GM18499 (cell line): ENCODE measurements around the gene PIK3CG.
A peak's percentile ranks its signal among the peaks of the same experiment; 100 is the strongest.
"Not testable (repeated sequence)": the region's sequence is repeated elsewhere in the genome, so short reads cannot be mapped to it uniquely, and the experiment has no call there.

Experiments
- ATAC-seq: cut with Tn5 transposase; IDR thresholded peaks from one replicate; pipeline ENCODE4 v1.9.1; 2021; ENCODE audit warnings: moderate number of reproducible peaks; ENCODE audit not compliant: insufficient read depth, unreplicated experiment

Gene PIK3CG

GRCh38 chr7:106881984-106882383 is 16.9 kb downstream of the PIK3CG start:
- ATAC-seq = no peak

GRCh38 chr7:106883456-106884026 is 18.5 kb downstream of the PIK3CG start:
- no peak for ATAC-seq

GRCh38 chr7:106885652-106886051 is 20.6 kb downstream of the PIK3CG start:
- ATAC-seq = no peak

GRCh38 chr7:106887421-106887820 is 22.3 kb downstream of the PIK3CG start:
- ATAC-seq = no peak

GRCh38 chr7:106888204-106888603 is 23.1 kb downstream of the PIK3CG start:
- ATAC-seq = no peak

- ATAC-seq = no peak
Observed at GRCh38 chr7:106890952-106891351, 25.9 kb downstream of the PIK3CG start.

- no peak for ATAC-seq
Observed at GRCh38 chr7:106891548-106892410, 26.7 kb downstream of the PIK3CG start.

- no peak for ATAC-seq
Observed at GRCh38 chr7:106893591-106893990, 28.5 kb downstream of the PIK3CG start.

- peak; percentile 84 for ATAC-seq
Observed at GRCh38 chr7:106895246-106895864, 30.3 kb downstream of the PIK3CG start.

- ATAC-seq = no peak
Observed at GRCh38 chr7:106896231-106896630, 31.1 kb downstream of the PIK3CG start.

- ATAC-seq = not testable (repeated sequence)
Observed at GRCh38 chr7:106897553-106897952, 32.5 kb downstream of the PIK3CG start.

GRCh38 chr7:106898967-106899366 is 33.9 kb downstream of the PIK3CG start:
- ATAC-seq = not testable (repeated sequence)

- ATAC-seq = no peak
Observed at GRCh38 chr7:106901828-106902441, 36.9 kb downstream of the PIK3CG start.

- no peak for ATAC-seq
Observed at GRCh38 chr7:106905734-106906133, 40.7 kb downstream of the PIK3CG start.

- no peak for ATAC-seq
Observed at GRCh38 chr7:106911959-106912358, 46.9 kb downstream of the PIK3CG start.

- no peak for ATAC-seq
Observed at GRCh38 chr7:106914018-106914607, 49.0 kb downstream of the PIK3CG start.

GRCh38 chr7:106915407-106915806 is 50.3 kb downstream of the PIK3CG start:
- ATAC-seq = no peak

- peak; percentile 95 for ATAC-seq
Observed at GRCh38 chr7:106915873-106916272, 50.8 kb downstream of the PIK3CG start.

GRCh38 chr7:106916679-106917078 is 51.6 kb downstream of the PIK3CG start:
- ATAC-seq = no peak

GRCh38 chr7:106918991-106919390 is 53.9 kb downstream of the PIK3CG start:
- ATAC-seq = no peak

- ATAC-seq = not testable (repeated sequence)
Observed at GRCh38 chr7:106924468-106924867, 59.4 kb downstream of the PIK3CG start.
